ENCODE data around the gene UBE2QL1.

GRCh38 chr5:6539060-6539459 lies 90.4 kb downstream of the UBE2QL1 start:
- TF ChIP-seq RAD21 (IDR thresholded peaks at IDR 0.05 in 1 of 2, conservative IDR thresholded peaks at IDR 0.05 in 1 of 2; ENCODE audit: low read depth in 2 of 2, low read length in 2 of 2): no peak
- TF ChIP-seq ZNF274 (IDR thresholded peaks at IDR 0.05; ENCODE audit: borderline replicate concordance, extremely low read depth, low read length): no peak
- no peak for TF ChIP-seq EZH2 (IDR thresholded peaks at IDR 0.05; ENCODE audit: low read depth, low read length, severe bottlenecking)
- TF ChIP-seq CTCF (IDR thresholded peaks at IDR 0.05; ENCODE audit: control extremely low read depth in 1 of 3, insufficient read depth in 1 of 3, low read depth in 1 of 3, low read length in 3 of 3): no peak
- no peak for TF ChIP-seq CHD2 (IDR thresholded peaks at IDR 0.05; ENCODE audit: low read length)
- no peak for TF ChIP-seq POLR2AphosphoS5 (IDR thresholded peaks at IDR 0.05; ENCODE audit: low read depth, low read length)
- TF ChIP-seq TAF1 (IDR thresholded peaks at IDR 0.05; ENCODE audit: low read depth, low read length): no peak
- TF ChIP-seq MAX (IDR thresholded peaks at IDR 0.05): no peak
- no peak for TF ChIP-seq POLR2A (IDR thresholded peaks at IDR 0.05; ENCODE audit: control extremely low read depth in 1 of 2, low read depth in 2 of 2, low read length in 2 of 2)
- TF ChIP-seq RXRA (IDR thresholded peaks at IDR 0.05; ENCODE audit: insufficient read depth, low read depth, low read length): no peak
- no peak for TF ChIP-seq TCF12 (IDR thresholded peaks at IDR 0.05; ENCODE audit: low read depth, low read length)
- TF ChIP-seq CBX8 (IDR thresholded peaks at IDR 0.05; ENCODE audit: borderline replicate concordance, low read depth, low read length): no peak
- TF ChIP-seq SAP30 (IDR thresholded peaks at IDR 0.05; ENCODE audit: insufficient read depth, insufficient replicate concordance, low read length): no peak

All from H1 (cell line).